HCEC 1CT (cell line): ENCODE data around the gene PIAS2.
"Not testable (repeated sequence)": the region's sequence is repeated elsewhere in the genome, so short reads cannot be mapped to it uniquely, and the experiment has no call there.

Source experiments
- DNase-seq: peaks from one replicate; pipeline ENCODE4 v3.0.0-alpha.2; 2017

PIAS2 gene

GRCh38 chr18:46917108-46917802 is at the start of gene PIAS2, which contains the start of gene KATNAL2:
Gene PIAS2, minus strand, starts transcription at chr18:46917507. Its CDS starts 162 bp downstream, at chr18:46917345.
Gene KATNAL2, plus strand, starts transcription at chr18:46917602. Its CDS starts 29,271 bp downstream, at chr18:46946873.
- peak; percentile 69 for DNase-seq

- not testable (repeated sequence) for DNase-seq
Observed at GRCh38 chr18:46966266-46966665, 49.0 kb upstream of the PIAS2 start.

GRCh38 chr18:46964579-46965293 is 47.4 kb upstream of the PIAS2 start:
- DNase-seq, result not testable (repeated sequence)

GRCh38 chr18:46963656-46964578 is 46.6 kb upstream of the PIAS2 start:
- not testable (repeated sequence) for DNase-seq

GRCh38 chr18:46958209-46958608 is 40.9 kb upstream of the PIAS2 start:
- DNase-seq, result no peak

- DNase-seq, result no peak
Observed at GRCh38 chr18:46953195-46953594, 35.9 kb upstream of the PIAS2 start.

- peak; percentile 17 for DNase-seq
Observed at GRCh38 chr18:46950064-46950656, 32.9 kb upstream of the PIAS2 start.

GRCh38 chr18:46946656-46947282 is 29.5 kb upstream of the PIAS2 start:
- peak; percentile 81 for DNase-seq

- no peak for DNase-seq
Observed at GRCh38 chr18:46942646-46943045, 25.3 kb upstream of the PIAS2 start.

- DNase-seq, result no peak
Observed at GRCh38 chr18:46939998-46940571, 22.8 kb upstream of the PIAS2 start.

GRCh38 chr18:46939337-46939963 is 22.1 kb upstream of the PIAS2 start:
- peak; percentile 96 for DNase-seq

- DNase-seq, result no peak
Observed at GRCh38 chr18:46920653-46921052, 3.3 kb upstream of the PIAS2 start.

- DNase-seq, result no peak
Observed at GRCh38 chr18:46920067-46920466, 2.8 kb upstream of the PIAS2 start.

- peak; percentile 29 for DNase-seq
Observed at GRCh38 chr18:46917803-46918600, 695 bp upstream of the PIAS2 start.

GRCh38 chr18:46916551-46917107 is 678 bp downstream of the PIAS2 start:
- DNase-seq, result peak; percentile 34

GRCh38 chr18:46915800-46916550 is 1.3 kb downstream of the PIAS2 start:
- no peak for DNase-seq

GRCh38 chr18:46910856-46911255 is 6.5 kb downstream of the PIAS2 start:
- DNase-seq, result no peak

GRCh38 chr18:46909497-46909896 is 7.8 kb downstream of the PIAS2 start:
- no peak for DNase-seq

GRCh38 chr18:46903406-46903805 is 13.9 kb downstream of the PIAS2 start:
- no peak for DNase-seq
